B cell (primary cell): ENCODE data around the gene ENO2. TPM values are rescaled to one million over a fixed set of nuclear protein-coding genes. Genes with fewer than 3 reads are reported as not detected.

Source experiments
- ATAC-seq: fragments of 200-7000 bp; cut with Tn5 transposase; one replicate; pipeline ENCODE4 v1.10.0; 2021; ENCODE audit warnings: low read depth, mild to moderate bottlenecking, moderate number of reproducible peaks, moderate library complexity
- CTCF ChIA-PET: fragments of 350-600 bp; sonication (Branson Sonifier 250); formaldehyde crosslinking; loops from one replicate; lab custom pipeline; 2021; ENCODE audit warnings: antibody characterized with exemption, inconsistent platforms; lab: Charles Lee
- POLR2A ChIA-PET: fragments of 350-600 bp; sonication (Branson Sonifier 250); formaldehyde crosslinking; loops from one replicate; lab custom pipeline; 2021; ENCODE audit warnings: antibody characterized with exemption; lab: Charles Lee
- DNase-seq: peaks from one replicate; pipeline ENCODE4 v3.0.0; 2013
- H2AFZ ChIP-seq: 2 replicates; pipeline ENCODE4 v1.6.1; 2012; ENCODE audit warnings: mild to moderate bottlenecking, low read depth, low read length; ENCODE audit not compliant: insufficient read depth, poor library complexity, severe bottlenecking
- H3K27ac ChIP-seq, 2 donors: 1 replicate in 1 of 2; 2 replicates in 1 of 2; pipeline ENCODE4 v1.5.1; 2012 to 2013; ENCODE audit warnings: low read length in 2 of 2, mild to moderate bottlenecking in 2 of 2, moderate library complexity in 1 of 2
- H3K27me3 ChIP-seq, 4 experiments: fragments of 200-600 bp in 1 of 4; sonication (generic) in 1 of 4; replicated peaks in 1 of 4; 1 replicate in 2 of 4; 2 replicates in 2 of 4; pipeline versions ENCODE4 v1.6.1 to v1.7.0; 2013 to 2016; ENCODE audit warnings: low read length in 3 of 4, mild to moderate bottlenecking in 2 of 4, mixed read lengths in 1 of 4, moderate library complexity in 1 of 4; ENCODE audit not compliant: insufficient read depth in 4 of 4, control insufficient read depth in 3 of 4; ENCODE audit errors: control extremely low read depth in 1 of 4
- H3K36me3 ChIP-seq, 2 experiments: replicated peaks in 1 of 2; 1 replicate in 1 of 2; 2 replicates in 1 of 2; pipeline versions ENCODE4 v1.6.1 to v1.7.1; 2013; ENCODE audit warnings: low read length in 1 of 2; ENCODE audit not compliant: insufficient read depth in 2 of 2, control insufficient read depth in 1 of 2; ENCODE audit errors: control extremely low read depth in 1 of 2, extremely low read depth in 1 of 2
- H3K4me1 ChIP-seq, 2 donors: fragments of 200-600 bp in 1 of 2; sonication (generic) in 1 of 2; 1 replicate in 1 of 2; 2 replicates in 1 of 2; pipeline versions ENCODE4 v1.5.1 to v1.6.1; 2013 to 2017; ENCODE audit warnings: low read length in 2 of 2; ENCODE audit not compliant: control insufficient read depth in 2 of 2, insufficient read depth in 2 of 2
- H3K4me2 ChIP-seq: replicated peaks from 2 replicates; pipeline ENCODE3; 2012; ENCODE audit warnings: mild to moderate bottlenecking, low read depth, low read length; ENCODE audit not compliant: poor library complexity, severe bottlenecking
- H3K4me3 ChIP-seq, 5 experiments: fragments of 200-600 bp in 1 of 5; sonication (generic) in 1 of 5; 1 replicate in 3 of 5; 2 replicates in 2 of 5; pipeline versions ENCODE4 v1.5.1 to v1.7.0; 2011 to 2016; ENCODE audit warnings: low read length in 4 of 5, mild to moderate bottlenecking in 4 of 5, low read depth in 2 of 5, control low read depth in 1 of 5, moderate library complexity in 1 of 5; ENCODE audit not compliant: insufficient read depth in 1 of 5; ENCODE audit errors: control extremely low read depth in 1 of 5, extremely low read depth in 1 of 5
- H3K79me2 ChIP-seq: fragments of 200-600 bp; sonication (generic); one replicate; pipeline ENCODE4 v1.6.0; 2016; ENCODE audit warnings: low read length; ENCODE audit not compliant: control insufficient read depth, insufficient read depth
- H3K9ac ChIP-seq: fragments of 200-600 bp; sonication (generic); 2 replicates; pipeline ENCODE4 v1.6.1; 2017; ENCODE audit warnings: mild to moderate bottlenecking, low read length, moderate library complexity
- H3K9me3 ChIP-seq, 3 donors: one replicate each; pipeline versions ENCODE4 v1.6.1 to v1.7.1; 2013; ENCODE audit warnings: low read length in 2 of 3; ENCODE audit not compliant: control insufficient read depth in 2 of 3, insufficient read depth in 1 of 3; ENCODE audit errors: control extremely low read depth in 1 of 3
- H4K20me1 ChIP-seq: 2 replicates; pipeline ENCODE4 v1.6.0; 2012; ENCODE audit warnings: mild to moderate bottlenecking, low read length; ENCODE audit not compliant: insufficient read depth, control insufficient read depth, poor library complexity, severe bottlenecking
- H3K27ac Mint-ChIP-seq: one replicate; pipeline ENCODE4 v1.8.0; 2021; ENCODE audit warnings: mixed read lengths
- H3K27me3 Mint-ChIP-seq: one replicate; pipeline ENCODE4 v1.8.0; 2021; ENCODE audit warnings: mixed read lengths
- H3K4me1 Mint-ChIP-seq: one replicate; pipeline ENCODE4 v1.8.0; 2021; ENCODE audit warnings: mixed read lengths
- H3K4me3 Mint-ChIP-seq: one replicate; pipeline ENCODE4 v1.8.0; 2021; ENCODE audit warnings: mixed read lengths
- H3K9me3 Mint-ChIP-seq: one replicate; pipeline ENCODE4 v1.8.0; 2022; ENCODE audit warnings: mixed read lengths; ENCODE audit not compliant: insufficient read depth
- EZH2 ChIP-seq: IDR thresholded peaks from 2 replicates; pipeline ENCODE4 v1.6.1; 2012; ENCODE audit warnings: borderline replicate concordance, low read depth, mild to moderate bottlenecking, moderate library complexity, low read length; ENCODE audit not compliant: insufficient read depth, poor library complexity, severe bottlenecking
- WGBS: methylation state at CpG from one replicate; pipeline ENCODE4 v1.1.5; 2013; ENCODE audit warnings: missing lambda C conversion rate; ENCODE audit not compliant: insufficient coverage; 5-methylcytosine and 5-hydroxymethylcytosine counted together
- intact Hi-C: fragments of 100-400 bp; cut with micrococcal nuclease; formaldehyde crosslinking; loops from one replicate; pipeline ENCODE4 v1.10.0; 2022
- polyA plus RNA-seq: library from polyadenylated mRNA; depleted of rRNA; stranded (reverse); fragments of >200 nt; gene quantifications from 2 replicates; pipeline ENCODE4 v1.2.3, GENCODE V29; 2012
- total RNA-seq, 2 donors: library from RNA; stranded (reverse); fragments of 120-200 nt in 1 of 2; gene quantifications; 1 replicate in 1 of 2; 2 replicates in 1 of 2; pipeline versions ENCODE4 v1.2.3 to v1.2.4, GENCODE V29; 2013 to 2022
- TF ChIP-seq, protein P1 (sequence below): fragments of 200-600 bp; IDR thresholded peaks from one replicate; pipeline ENCODE4 v1.8.0; 2022; ENCODE audit warnings: antibody characterized with exemption, mild to moderate bottlenecking

Gene ENO2
- total and polyA plus RNA-seq, 2 donors (not counting 1 experiment from before 2014, with no cell fraction given): 42.5 to 55.3 TPM

GRCh38 chr12:6941267-6941666 is 26.9 kb downstream of the ENO2 start:
- H3K79me2 ChIP-seq: peaks cover 19% of the 10 kb centered on the region
- intact Hi-C loops: loop anchor here (10.0 kb wide), 1 partner anchor 306 kb away; the partner anchor contains the start of gene LPAR5
- no peak overlapping the region for H3K4me2 ChIP-seq
- no peak overlapping the region for H3K27ac ChIP-seq
- no peaks in the 10 kb centered on the region for H3K9me3 ChIP-seq
- no peaks in the 10 kb centered on the region for H4K20me1 ChIP-seq
- Mint-ChIP-seq H3K4me1 (peaks cover 56% of the 10 kb centered on the region), H3K4me3 (no peak overlapping the region), H3K27me3 (no peaks in the 10 kb centered on the region), H3K9me3 (no peaks in the 10 kb centered on the region), H3K27ac (peak overlapping the region; percentile 46)
- 97% methylated on average over 11 of the region's 12 CpGs for WGBS
- TF ChIP-seq, protein P1, sequence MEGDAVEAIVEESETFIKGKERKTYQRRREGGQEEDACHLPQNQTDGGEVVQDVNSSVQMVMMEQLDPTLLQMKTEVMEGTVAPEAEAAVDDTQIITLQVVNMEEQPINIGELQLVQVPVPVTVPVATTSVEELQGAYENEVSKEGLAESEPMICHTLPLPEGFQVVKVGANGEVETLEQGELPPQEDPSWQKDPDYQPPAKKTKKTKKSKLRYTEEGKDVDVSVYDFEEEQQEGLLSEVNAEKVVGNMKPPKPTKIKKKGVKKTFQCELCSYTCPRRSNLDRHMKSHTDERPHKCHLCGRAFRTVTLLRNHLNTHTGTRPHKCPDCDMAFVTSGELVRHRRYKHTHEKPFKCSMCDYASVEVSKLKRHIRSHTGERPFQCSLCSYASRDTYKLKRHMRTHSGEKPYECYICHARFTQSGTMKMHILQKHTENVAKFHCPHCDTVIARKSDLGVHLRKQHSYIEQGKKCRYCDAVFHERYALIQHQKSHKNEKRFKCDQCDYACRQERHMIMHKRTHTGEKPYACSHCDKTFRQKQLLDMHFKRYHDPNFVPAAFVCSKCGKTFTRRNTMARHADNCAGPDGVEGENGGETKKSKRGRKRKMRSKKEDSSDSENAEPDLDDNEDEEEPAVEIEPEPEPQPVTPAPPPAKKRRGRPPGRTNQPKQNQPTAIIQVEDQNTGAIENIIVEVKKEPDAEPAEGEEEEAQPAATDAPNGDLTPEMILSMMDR: no peak
- no peak for TF ChIP-seq EZH2
- no peak for DNase-seq
- CTCF ChIA-PET: interaction anchor here (0.8 to 16.6 kb wide), 7 partner anchors 16 to 167 kb away, joined by 3 to 944 read pairs (median 4); partner anchors contain the start of gene SPSB2
- no peak overlapping the region for H3K4me3 ChIP-seq
- H3K27me3 ChIP-seq: no peaks in the 10 kb centered on the region
- POLR2A ChIA-PET: interaction anchor here (0.7 to 18.5 kb wide), 2 partner anchors 17 to 68 kb away, joined by 3 to 662 read pairs; partner anchors contain the start of genes PTPN6 and SPSB2
- no peak overlapping the region for H2AFZ ChIP-seq
- peaks cover 0 to 10% of the 10 kb centered on the region in 2 experiments for H3K36me3 ChIP-seq
- no peak overlapping the region for H3K9ac ChIP-seq
- H3K4me1 ChIP-seq: peaks cover 37 to 60% of the 10 kb centered on the region in 2 donors
- ATAC-seq: no peak

DNA sequence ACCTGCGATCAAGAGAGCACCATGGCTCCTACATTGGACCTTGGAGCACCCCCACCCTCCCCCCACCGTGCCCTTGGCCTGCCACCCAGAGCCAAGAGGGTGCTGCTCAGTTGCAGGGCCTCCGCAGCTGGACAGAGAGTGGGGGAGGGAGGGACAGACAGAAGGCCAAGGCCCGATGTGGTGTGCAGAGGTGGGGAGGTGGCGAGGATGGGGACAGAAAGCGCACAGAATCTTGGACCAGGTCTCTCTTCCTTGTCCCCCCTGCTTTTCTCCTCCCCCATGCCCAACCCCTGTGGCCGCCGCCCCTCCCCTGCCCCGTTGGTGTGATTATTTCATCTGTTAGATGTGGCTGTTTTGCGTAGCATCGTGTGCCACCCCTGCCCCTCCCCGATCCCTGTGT is 27.4 kb downstream of the ENO2 start:
- H2AFZ ChIP-seq: no peak overlapping the region
- DNase-seq (no peak), ATAC-seq (no peak)
- H3K27ac ChIP-seq: no peak overlapping the region
- no peak overlapping the region for H3K4me3 Mint-ChIP-seq
- H3K36me3 ChIP-seq: peaks cover 0 to 10% of the 10 kb centered on the region in 2 experiments
- H3K9me3 ChIP-seq: no peaks in the 10 kb centered on the region
- H3K27me3 Mint-ChIP-seq: no peaks in the 10 kb centered on the region
- H3K4me3 ChIP-seq: no peak overlapping the region
- no peak overlapping the region for H3K9ac ChIP-seq
- peaks cover 56% of the 10 kb centered on the region for H3K4me1 Mint-ChIP-seq
- CTCF ChIA-PET: interaction anchor here (0.8 to 16.6 kb wide), 7 partner anchors 10 to 167 kb away, joined by 4 to 944 read pairs (median 16); partner anchors contain the start of genes PTPN6 and SPSB2
- H3K4me1 ChIP-seq: peaks cover 37 to 60% of the 10 kb centered on the region in 2 donors
- H4K20me1 ChIP-seq: no peaks in the 10 kb centered on the region
- H3K27ac Mint-ChIP-seq: no peak overlapping the region
- no CpG with 5 or more reads among the region's 12 CpGs for WGBS
- H3K9me3 Mint-ChIP-seq: no peaks in the 10 kb centered on the region
- H3K79me2 ChIP-seq: peaks cover 13% of the 10 kb centered on the region
- no peak overlapping the region for H3K4me2 ChIP-seq
- POLR2A ChIA-PET: interaction anchor here (18.5 kb wide), 1 partner anchor 16 kb away, joined by 662 read pairs; the partner anchor contains the start of gene PTPN6
- H3K27me3 ChIP-seq: no peaks in the 10 kb centered on the region
- no peak for TF ChIP-seq EZH2
- TF ChIP-seq, protein P1: no peak
- intact Hi-C loops: loop anchor here (10.0 kb wide), 1 partner anchor 307 kb away; the partner anchor contains the start of gene LPAR5
